Lower leg skin (tissue), 4 donors: ENCODE data around the gene ZDHHC6. TPM values are rescaled to one million over a fixed set of nuclear protein-coding genes. Genes with fewer than 3 reads are reported as not detected.

Source experiments
- DNase-seq, 2 donors: peaks; one replicate each; pipeline ENCODE4 v3.0.0-alpha.2; 2019; ENCODE audit warnings: low spot score in 2 of 2
- H3K4me3 ChIP-seq: fragments of 200-600 bp; sonication (generic); 2 replicates; pipeline ENCODE4 v1.5.1; 2017; ENCODE audit warnings: mild to moderate bottlenecking, low read depth; ENCODE audit not compliant: poor library complexity, severe bottlenecking
- POLR2A ChIP-seq, 2 donors: fragments of 450-650 bp; IDR thresholded peaks; one replicate each; pipeline ENCODE4 v1.6.1; 2016 to 2017; ENCODE audit warnings: antibody characterized with exemption in 2 of 2, mild to moderate bottlenecking in 1 of 2, moderate library complexity in 1 of 2
- WGBS, 2 donors: methylation state at CpG; one replicate each; pipeline ENCODE4 v1.1.5; 2018; 5-methylcytosine and 5-hydroxymethylcytosine counted together
- intact Hi-C: fragments of 100-400 bp; cut with DNase I; formaldehyde crosslinking; loops from one replicate; pipeline ENCODE4 v1.15.0; 2023; ENCODE audit warnings: low total_unique reads
- total RNA-seq, 4 donors: library from RNA; depleted of rRNA; stranded (reverse); fragments of >200 nt; gene quantifications; one replicate each; pipeline ENCODE4 v1.1.0, GENCODE V29; 2016
- TF ChIP-seq, protein P1 (sequence below), 3 donors: fragments of 450-650 bp; IDR thresholded peaks; one replicate each; pipeline ENCODE4 v1.5.1; 2016; ENCODE audit warnings: antibody characterized with exemption in 3 of 3, mild to moderate bottlenecking in 3 of 3, moderate library complexity in 2 of 3

The ZDHHC6 gene
- total RNA-seq, 4 donors from 2014 or later, result 10.0 to 30.6 (median 15.8) TPM

DNA sequence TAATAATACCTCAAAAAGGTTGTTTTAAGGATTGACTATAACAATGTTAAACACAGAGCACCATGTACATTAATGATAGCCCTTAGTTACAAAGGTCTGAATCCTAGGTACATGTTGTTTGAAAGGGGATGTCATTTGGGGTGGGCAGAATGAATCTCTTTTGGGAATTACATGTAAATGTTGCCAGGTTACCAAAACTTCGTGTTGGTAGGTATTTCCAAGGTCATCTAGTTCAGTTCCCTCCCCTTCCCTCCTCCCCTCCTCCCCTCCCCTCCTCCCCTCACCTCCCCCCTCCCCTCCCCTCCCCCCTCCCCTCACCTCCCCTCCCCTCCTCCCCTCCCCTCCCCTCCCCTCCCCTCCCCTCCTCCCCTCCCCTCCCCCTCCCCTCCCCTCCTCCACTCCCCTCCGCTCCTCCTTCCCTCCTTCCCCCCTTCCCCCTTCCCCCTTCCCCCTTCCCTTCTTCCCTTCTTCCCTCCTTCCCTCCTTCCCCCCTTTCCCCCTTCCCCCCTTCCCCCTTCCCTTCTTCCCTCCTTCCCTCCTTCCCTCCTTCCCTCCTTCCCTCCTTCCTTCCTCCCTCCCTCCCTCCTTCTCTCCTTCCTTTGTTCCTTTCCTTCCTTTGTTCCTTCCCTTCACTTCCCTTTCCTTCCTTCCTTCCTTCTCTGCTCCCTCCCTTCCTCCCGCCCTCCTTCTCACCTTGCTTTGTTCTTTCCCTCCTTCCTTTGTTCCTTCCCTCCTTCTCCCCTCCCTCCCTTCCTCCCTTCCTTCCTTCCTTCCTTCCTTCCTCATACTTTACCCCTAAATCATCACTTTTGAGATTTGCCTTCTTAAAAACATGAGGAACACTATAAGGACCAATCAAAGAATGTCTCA is 8.4 kb upstream of the ZDHHC6 start:
- intact Hi-C loops, result loop anchor here (5.0 kb wide), 1 partner anchor 1303 kb away; no protein-coding TSS in a partner anchor
- no peak for DNase-seq
- H3K4me3 ChIP-seq, result no peak overlapping the region
- WGBS, 2 donors, result 80 to 86% methylated on average over 2 of the region's 3 CpGs
- TF ChIP-seq POLR2A (IDR thresholded peaks at IDR 0.05), result no peak
- TF ChIP-seq, protein P1, sequence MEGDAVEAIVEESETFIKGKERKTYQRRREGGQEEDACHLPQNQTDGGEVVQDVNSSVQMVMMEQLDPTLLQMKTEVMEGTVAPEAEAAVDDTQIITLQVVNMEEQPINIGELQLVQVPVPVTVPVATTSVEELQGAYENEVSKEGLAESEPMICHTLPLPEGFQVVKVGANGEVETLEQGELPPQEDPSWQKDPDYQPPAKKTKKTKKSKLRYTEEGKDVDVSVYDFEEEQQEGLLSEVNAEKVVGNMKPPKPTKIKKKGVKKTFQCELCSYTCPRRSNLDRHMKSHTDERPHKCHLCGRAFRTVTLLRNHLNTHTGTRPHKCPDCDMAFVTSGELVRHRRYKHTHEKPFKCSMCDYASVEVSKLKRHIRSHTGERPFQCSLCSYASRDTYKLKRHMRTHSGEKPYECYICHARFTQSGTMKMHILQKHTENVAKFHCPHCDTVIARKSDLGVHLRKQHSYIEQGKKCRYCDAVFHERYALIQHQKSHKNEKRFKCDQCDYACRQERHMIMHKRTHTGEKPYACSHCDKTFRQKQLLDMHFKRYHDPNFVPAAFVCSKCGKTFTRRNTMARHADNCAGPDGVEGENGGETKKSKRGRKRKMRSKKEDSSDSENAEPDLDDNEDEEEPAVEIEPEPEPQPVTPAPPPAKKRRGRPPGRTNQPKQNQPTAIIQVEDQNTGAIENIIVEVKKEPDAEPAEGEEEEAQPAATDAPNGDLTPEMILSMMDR (IDR thresholded peaks at IDR 0.05), result no peak

DNA sequence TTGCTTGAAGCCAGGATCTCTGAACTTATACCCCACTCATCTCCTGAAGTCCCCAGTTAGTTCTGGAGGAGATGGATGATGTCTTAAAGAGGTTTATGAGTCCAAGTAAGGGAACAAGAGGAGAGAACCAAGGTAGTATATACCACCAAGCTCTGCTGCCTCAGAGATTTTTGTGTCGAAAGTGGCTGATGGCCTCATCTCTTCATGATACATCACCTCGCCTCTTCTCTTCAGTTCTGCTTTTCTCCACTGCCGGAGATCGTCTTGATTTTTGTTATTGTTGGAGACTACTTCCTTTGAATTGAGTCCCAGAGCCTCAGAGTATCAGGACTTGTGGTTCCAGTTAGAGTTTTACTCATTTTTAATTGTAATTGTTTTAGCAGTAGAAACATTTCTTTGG is 2.2 kb upstream of the ZDHHC6 start:
- intact Hi-C loops, result no loop called here
- 70 to 77% methylated on average over 4 of the region's 4 CpGs for WGBS, 2 donors
- TF ChIP-seq POLR2A (IDR thresholded peaks at IDR 0.05), result no peak
- TF ChIP-seq, protein P1 (IDR thresholded peaks at IDR 0.05), result no peak
- H3K4me3 ChIP-seq, result no peak overlapping the region
- DNase-seq, result no peak

DNA sequence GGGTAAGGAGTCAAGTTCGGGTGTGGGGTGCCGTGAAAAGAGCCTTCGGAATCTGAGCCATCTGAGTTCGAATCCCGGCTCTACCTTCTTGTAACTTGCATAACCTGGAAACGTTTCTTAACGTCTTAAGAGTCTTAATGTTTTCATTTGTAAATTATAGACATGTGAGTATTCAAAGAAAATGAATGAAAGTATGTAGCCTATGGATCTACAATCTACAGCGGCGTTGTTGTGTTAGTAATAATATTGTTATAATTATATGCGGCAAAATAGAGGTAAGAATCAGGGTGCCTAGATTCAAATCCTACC is 860 bp upstream of the ZDHHC6 start:
- WGBS, 2 donors, result 2 to 5% methylated on average over 10 of the region's 10 CpGs
- peak overlapping the region; percentile 88 for H3K4me3 ChIP-seq
- TF ChIP-seq POLR2A (IDR thresholded peaks at IDR 0.05), result no peak
- TF ChIP-seq, protein P1 (IDR thresholded peaks at IDR 0.05), result no peak
- DNase-seq, result no peak
- intact Hi-C loops, result no loop called here

DNA sequence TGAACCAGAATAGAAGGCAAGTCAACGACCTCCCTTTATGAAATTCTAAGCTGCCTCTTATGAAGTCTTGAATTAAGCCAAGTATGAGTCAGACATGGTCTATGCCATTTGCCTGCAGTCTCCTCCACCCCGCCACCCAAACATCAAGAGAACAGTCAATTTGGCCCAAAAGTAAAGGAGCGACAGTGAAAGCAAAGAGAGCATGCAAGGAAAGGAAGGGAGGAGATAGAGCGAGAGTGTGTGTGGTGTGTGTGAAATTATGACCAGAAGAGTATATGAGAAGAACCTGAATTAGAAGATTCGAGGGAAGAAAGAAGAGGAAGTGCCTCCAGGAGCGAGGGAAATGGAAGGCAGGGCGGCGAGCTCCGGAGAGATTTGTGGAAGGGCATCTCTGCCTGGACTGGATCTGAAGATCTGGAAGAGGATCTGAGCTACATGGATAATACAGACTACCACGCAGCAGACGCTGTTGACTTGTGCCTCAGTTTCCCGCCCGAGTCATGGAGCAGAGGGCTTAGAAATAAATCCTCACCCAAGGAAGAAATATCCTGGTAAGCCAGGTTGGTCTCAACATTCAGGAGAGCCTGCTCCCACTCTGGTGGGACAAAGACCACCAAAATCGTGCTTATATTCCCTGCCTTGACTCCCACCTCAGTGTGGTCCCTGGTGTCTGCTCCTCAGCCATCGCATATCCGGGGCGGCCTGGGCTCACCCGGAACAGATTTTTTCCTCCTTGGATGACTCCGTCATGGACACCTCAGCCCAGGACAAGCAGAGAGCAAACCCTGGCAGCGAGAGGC is 459 bp downstream of the ZDHHC6 start:
- DNase-seq, result no peak
- no peak for TF ChIP-seq POLR2A (IDR thresholded peaks at IDR 0.05)
- TF ChIP-seq, protein P1 (IDR thresholded peaks at IDR 0.05), result no peak
- peak overlapping the region; percentile 88 for H3K4me3 ChIP-seq
- WGBS, 2 donors, result 3 to 4% methylated on average over 20 of the region's 20 CpGs
- intact Hi-C loops, result no loop called here

DNA sequence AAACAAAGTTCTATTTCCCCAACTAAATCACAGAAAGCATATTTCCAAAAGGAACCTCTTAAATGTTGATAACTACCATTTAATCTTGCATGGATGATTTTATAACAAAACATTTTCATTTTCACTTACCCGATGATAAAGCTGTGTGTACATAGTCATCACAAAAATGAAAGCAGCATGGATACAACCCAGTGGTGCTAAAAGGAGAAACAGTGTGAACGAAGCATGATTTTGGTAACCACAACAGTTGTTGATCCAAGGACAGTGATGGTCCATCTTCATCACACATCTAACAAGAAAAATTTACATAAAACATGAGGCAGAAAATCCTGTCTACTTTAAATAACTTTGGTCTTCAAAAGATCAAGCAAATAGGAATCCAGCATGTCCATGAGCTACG is 4.7 kb downstream of the ZDHHC6 start:
- H3K4me3 ChIP-seq, result no peak overlapping the region
- intact Hi-C loops, result no loop called here
- 60 to 75% methylated on average over 3 of the region's 3 CpGs for WGBS, 2 donors
- TF ChIP-seq POLR2A (IDR thresholded peaks at IDR 0.05), result no peak
- TF ChIP-seq, protein P1 (IDR thresholded peaks at IDR 0.05), result no peak
- DNase-seq, result no peak
